K562 (cell line): ENCODE results near the gene FAM78B. TPM values are rescaled to one million over a fixed set of nuclear protein-coding genes. Genes with fewer than 3 reads are reported as not detected.

ENCODE experiments used
- ATAC-seq: fragments of 200-7000 bp; cut with Tn5 transposase; 3 replicates; pipeline ENCODE4 v1.9.1; 2020; ENCODE audit warnings: moderate library complexity
- BruUV-seq: library from RNA; stranded (reverse); fragments of 400-500 nt; replicated peaks from 2 replicates; lab custom pipeline; 2021; lab: Mats Ljungman, UMichigan
- CTCF ChIA-PET: fragments of 300-600 bp; formaldehyde crosslinking; extraction: SDS; loops from one replicate; lab custom pipeline; 2021; ENCODE audit warnings: low intra/inter-chr PET ratio; lab: Yijun Ruan, JAX
- POLR2A ChIA-PET: fragments of 300-600, 350-650 bp; sonication (Branson Sonifier 250); formaldehyde crosslinking; extraction: SDS; loops from one replicate; lab custom pipeline; 2021; ENCODE audit warnings: antibody characterized with exemption, inconsistent platforms; lab: Yijun Ruan, JAX
- DNase-seq, 4 experiments: peaks; one replicate each; pipeline versions ENCODE4 v3.0.0 to v3.0.0-alpha.2; 2011 to 2018; ENCODE audit warnings: low spot score in 3 of 4, mixed read lengths in 3 of 4; ENCODE audit errors: extremely low read depth in 1 of 4
- FAIRE-seq: peaks from 2 replicates; lab custom pipeline; 2011; peaks lifted over from hg19 to GRCh38; lab: Jason Lieb, UNC
- H2AFZ ChIP-seq: 2 replicates; pipeline ENCODE4 v1.6.0; 2011; ENCODE audit warnings: low read depth, low read length, control low read depth, inconsistent platforms
- H3K27ac ChIP-seq: fragments of 200-600 bp; 3 replicates; pipeline ENCODE4 v1.8.0; 2011; ENCODE audit warnings: low read depth, mild to moderate bottlenecking, control low read depth, inconsistent platforms, low read length, moderate library complexity, mixed read lengths; ENCODE audit errors: extremely low read depth
- H3K27me3 ChIP-seq, 2 experiments: fragments of 300-600 bp in 1 of 2; 2 replicates in 1 of 2; 3 replicates in 1 of 2; pipeline versions ENCODE4 v1.6.0 to v1.8.0; 2011; ENCODE audit warnings: inconsistent platforms in 2 of 2, low read length in 2 of 2, mild to moderate bottlenecking in 1 of 2, mixed read lengths in 1 of 2, moderate library complexity in 1 of 2; ENCODE audit not compliant: control insufficient read depth in 2 of 2, insufficient read depth in 2 of 2
- H3K36me3 ChIP-seq: fragments of 300-600 bp; 3 replicates; pipeline ENCODE4 v1.8.0; 2011; ENCODE audit warnings: mild to moderate bottlenecking, low read length, inconsistent platforms; ENCODE audit not compliant: control insufficient read depth, insufficient read depth
- H3K4me1 ChIP-seq, 2 experiments: fragments of 200-600 bp in 1 of 2; replicated peaks in 1 of 2; 2 replicates in 1 of 2; 3 replicates in 1 of 2; pipeline versions ENCODE4 v1.5.1 to v1.8.0; 2011; ENCODE audit warnings: inconsistent platforms in 2 of 2, low read length in 2 of 2, mild to moderate bottlenecking in 1 of 2, mixed read lengths in 1 of 2, moderate library complexity in 1 of 2; ENCODE audit not compliant: control insufficient read depth in 2 of 2, insufficient read depth in 2 of 2
- H3K4me2 ChIP-seq: 2 replicates; pipeline ENCODE4 v1.6.1; 2011; ENCODE audit warnings: low read length, control low read depth, inconsistent platforms, mixed read lengths; ENCODE audit not compliant: insufficient read depth
- H3K4me3 ChIP-seq: fragments of 200-600 bp; sonication (generic), shearing (Covaris generic); 2 replicates; pipeline ENCODE4 v1.5.1; 2016; ENCODE audit warnings: control low read depth, inconsistent platforms
- H3K79me2 ChIP-seq: fragments of 200-600 bp; 3 replicates; pipeline ENCODE4 v1.8.0; 2011; ENCODE audit warnings: low read length, inconsistent platforms; ENCODE audit not compliant: control insufficient read depth, insufficient read depth
- H3K9ac ChIP-seq, 2 experiments: 2 replicates each; pipeline versions ENCODE4 v1.6.0 to v1.6.1; 2011; ENCODE audit warnings: low read depth in 2 of 2, low read length in 2 of 2, control low read depth in 1 of 2, inconsistent platforms in 1 of 2, mild to moderate bottlenecking in 1 of 2, mixed read lengths in 1 of 2; ENCODE audit not compliant: insufficient read depth in 1 of 2
- H3K9me1 ChIP-seq: one replicate; pipeline ENCODE4 v1.6.0; 2011; ENCODE audit warnings: inconsistent platforms, mild to moderate bottlenecking, low read length, moderate library complexity; ENCODE audit not compliant: control insufficient read depth, insufficient read depth
- H3K9me3 ChIP-seq: replicated peaks from 2 replicates; pipeline ENCODE4 v1.5.1; 2011; ENCODE audit warnings: low read depth, low read length, inconsistent platforms; ENCODE audit not compliant: control insufficient read depth, insufficient read depth
- H4K20me1 ChIP-seq: replicated peaks from 2 replicates; pipeline ENCODE4 v1.6.1; 2011; ENCODE audit warnings: low read length, inconsistent platforms, mixed read lengths; ENCODE audit not compliant: control insufficient read depth, insufficient read depth
- LEF1 ChIP-seq: fragments of 450-650 bp; IDR thresholded peaks from 2 replicates; pipeline ENCODE4 v1.6.1; 2016; ENCODE audit warnings: mild to moderate bottlenecking
- MCM5 ChIP-seq: fragments of 450-650 bp; IDR thresholded peaks from 2 replicates; pipeline ENCODE4 v1.6.1; 2016; ENCODE audit warnings: low read depth
- ZNF444 ChIP-seq: fragments of 250-450 bp; sonication (Bioruptor Pico); IDR thresholded peaks from 2 replicates; pipeline ENCODE4 v1.4.0; 2020; ENCODE audit warnings: mild to moderate bottlenecking, moderate library complexity
- WGBS: fragments of 100-300 bp; shearing (Covaris generic); methylation state at CpG from one replicate; pipeline ENCODE4 v1.1.6; 2016; ENCODE audit warnings: low coverage, mixed read lengths; ENCODE audit not compliant: insufficient coverage; ENCODE audit errors: missing lambda C conversion rate; 5-methylcytosine and 5-hydroxymethylcytosine counted together
- in situ Hi-C: fragments of 300-500 bp; cut with MboI; formaldehyde crosslinking; loops from 4 replicates; pipeline ENCODE4 v1.15.0; 2018; ENCODE audit warnings: inconsistent platforms, mixed read lengths
- intact Hi-C: fragments of 100-400 bp; cut with micrococcal nuclease; formaldehyde crosslinking; loops from 2 replicates; pipeline ENCODE4 v1.14.2; 2022
- polyA plus RNA-seq, 8 experiments: library from polyadenylated mRNA; depleted of rRNA in 4 of 8; stranded (reverse) in 5 of 8; unstranded in 3 of 8; fragments of >200 nt; fragmentation: Nextera tagmentation in 2 of 8; fragmentation: Illumina TruSeq in 1 of 8; extraction: Ambion mirVana in 2 of 8; extraction: Trizol in 1 of 8; gene quantifications; 2 replicates each; pipeline versions ENCODE4 v1.2.1 to v1.2.3, GENCODE V29; 2011 to 2014; ENCODE audit warnings: inconsistent platforms in 1 of 8, missing spikeins in 1 of 8
- total RNA-seq, 7 experiments: library from RNA; depleted of rRNA in 6 of 7; stranded (reverse); fragments of >200 nt in 6 of 7; fragmentation: Illumina TruSeq in 2 of 7; extraction: Trizol in 2 of 7; gene quantifications; 2 replicates each; pipeline versions ENCODE4 v1.2.1 to v1.2.3, GENCODE V29; 2011 to 2021; ENCODE audit warnings: low replicate concordance in 1 of 7

The FAM78B gene
- total and polyA plus RNA-seq, 9 of the 15 experiments (the other 6 are each of a cell fraction or from before 2014, with no cell fraction given): 0.04 to 0.43 (median 0.29) TPM; not detected in 1

DNA sequence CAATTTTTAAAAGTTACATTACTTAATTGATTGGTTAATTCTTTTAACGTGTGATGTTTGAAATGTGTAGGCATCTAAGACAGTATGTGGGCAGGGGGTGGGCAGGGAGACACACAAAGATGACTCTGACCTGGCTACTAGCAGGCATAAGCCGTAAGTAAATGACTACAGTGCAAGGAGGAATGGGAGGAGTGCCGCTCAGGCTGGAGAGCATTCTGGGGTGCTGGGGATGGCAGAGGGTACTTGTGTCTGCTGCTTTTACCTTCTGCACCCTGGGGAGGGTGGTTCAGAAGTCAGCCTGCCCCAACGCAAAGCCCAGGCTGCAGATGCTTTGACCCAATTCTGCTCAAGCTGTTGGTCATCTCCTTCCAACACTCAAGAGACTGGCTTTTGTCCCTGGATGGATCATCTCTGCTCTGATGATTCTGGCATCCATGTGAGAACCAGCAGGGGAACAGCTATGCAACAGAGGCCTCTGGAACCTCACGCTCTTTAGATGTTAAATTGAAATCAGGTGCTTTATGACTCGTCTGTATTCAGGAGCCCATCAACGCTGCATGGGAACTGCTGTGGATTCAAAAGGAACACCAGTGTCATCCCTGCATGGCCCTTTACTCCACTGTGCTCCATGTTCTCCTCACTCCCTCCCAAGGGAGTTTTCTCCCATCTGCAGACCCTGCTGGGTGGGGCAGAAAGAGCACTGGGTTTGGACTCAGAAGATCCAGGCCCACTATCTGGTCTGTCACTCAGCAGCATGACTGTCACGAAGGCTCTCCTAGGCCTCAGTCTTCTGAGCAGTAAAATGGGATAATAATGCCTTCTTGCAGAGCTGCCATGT is 78.8 kb downstream of the FAM78B start:
- no peaks in the 10 kb centered on the region for H3K79me2 ChIP-seq
- in situ Hi-C loops (no loop called here), intact Hi-C loops (no loop called here)
- no peaks in the 10 kb centered on the region for H3K9me1 ChIP-seq
- no peaks in the 10 kb centered on the region for H3K4me1 ChIP-seq
- ChIA-PET CTCF (no interaction called here), POLR2A (interaction anchor here (0.7 to 1.2 kb wide), 2 partner anchors 19 to 698 kb away, joined by 3 to 4 read pairs; no protein-coding TSS in a partner anchor)
- DNase-seq (no peak), FAIRE-seq (no peak), ATAC-seq (no peak)
- H3K27me3 ChIP-seq: peaks cover 0 to 4% of the 10 kb centered on the region in 2 experiments; a peak in 2 of 5 replicates
- no TSS peak for BruUV-seq
- no peak overlapping the region for H3K4me3 ChIP-seq
- no peak overlapping the region for H2AFZ ChIP-seq
- peaks cover 6% of the 10 kb centered on the region; the same call in 1 of the 2 replicates for H4K20me1 ChIP-seq
- no peak overlapping the region for H3K9ac ChIP-seq
- H3K4me2 ChIP-seq: no peak overlapping the region
- TF ChIP-seq LEF1: no peak
- TF ChIP-seq MCM5: no peak
- TF ChIP-seq ZNF444: no peak
- H3K27ac ChIP-seq: no peak overlapping the region
- H3K36me3 ChIP-seq: no peaks in the 10 kb centered on the region
- no peaks in the 10 kb centered on the region for H3K9me3 ChIP-seq
- 0% methylated on average over 8 of the region's 8 CpGs for WGBS
